ENCODE data around the gene KCNQ4. TPM values are rescaled to one million over a fixed set of nuclear protein-coding genes. Genes with fewer than 3 reads are reported as not detected.

The KCNQ4 gene
- total RNA-seq, 1 experiment from 2014 or later = 0.81 TPM

DNA sequence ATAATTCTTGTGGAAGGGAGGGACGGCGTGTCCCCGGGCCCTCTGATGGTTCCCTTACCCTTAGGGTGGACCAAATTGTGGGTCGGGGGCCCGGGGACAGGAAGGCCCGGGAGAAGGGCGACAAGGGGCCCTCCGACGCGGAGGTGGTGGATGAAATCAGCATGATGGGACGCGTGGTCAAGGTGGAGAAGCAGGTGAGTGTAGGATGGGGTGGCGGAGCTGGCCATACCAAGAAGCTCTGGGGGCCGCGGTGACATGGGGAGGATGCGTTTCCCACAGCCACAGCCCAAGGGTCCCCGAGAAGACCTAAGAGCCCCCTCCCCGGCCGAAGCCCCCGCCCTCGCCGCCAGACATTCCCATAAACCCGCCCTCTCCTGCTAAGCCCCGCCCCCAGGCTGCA, 54.0 kb downstream of the KCNQ4 start:
- Histone ChIP-seq H3K36me3 (ENCODE audit: low read depth) (no peaks in the 10 kb centered on the region), H3K27ac (no peak overlapping the region), H3F3A (ENCODE audit: insufficient read depth, low read depth) (no peaks in the 10 kb centered on the region), H3K79me2 (ENCODE audit: low read depth) (no peaks in the 10 kb centered on the region), H3K27me3 (ENCODE audit: insufficient read depth, low read depth) (no peaks in the 10 kb centered on the region), H3K9me2 (ENCODE audit: insufficient read depth) (no peaks in the 10 kb centered on the region), H3K4me3 (no peak overlapping the region), H3K4me2 (no peak overlapping the region), H4K20me1 (ENCODE audit: insufficient read depth) (no peaks in the 10 kb centered on the region), H3K4me1 (replicated peaks; ENCODE audit: insufficient read depth) (no peaks in the 10 kb centered on the region; the same call in 1 of the 2 replicates), H2AFZ (no peak overlapping the region), H3K9me3 (ENCODE audit: insufficient read depth, low read depth) (no peaks in the 10 kb centered on the region)
- TF ChIP-seq CTCF (conservative IDR thresholded peaks at IDR 0.05) = no peak
- no peak for TF ChIP-seq EZH2 (IDR thresholded peaks at IDR 0.05; ENCODE audit: low read depth)
- POLR2A ChIA-PET (ENCODE audit: unreplicated experiment) = no interaction called here
- CTCF ChIA-PET = interaction anchor here (0.7 kb wide), 1 partner anchor 97 kb away, joined by 9 read pairs; no protein-coding TSS in a partner anchor
- no peak for DNase-seq
- intact Hi-C loops (cut with micrococcal nuclease; ENCODE audit: unreplicated experiment) = no loop called here
- no TSS peak for BruUV-seq (replicated peaks)

DNA sequence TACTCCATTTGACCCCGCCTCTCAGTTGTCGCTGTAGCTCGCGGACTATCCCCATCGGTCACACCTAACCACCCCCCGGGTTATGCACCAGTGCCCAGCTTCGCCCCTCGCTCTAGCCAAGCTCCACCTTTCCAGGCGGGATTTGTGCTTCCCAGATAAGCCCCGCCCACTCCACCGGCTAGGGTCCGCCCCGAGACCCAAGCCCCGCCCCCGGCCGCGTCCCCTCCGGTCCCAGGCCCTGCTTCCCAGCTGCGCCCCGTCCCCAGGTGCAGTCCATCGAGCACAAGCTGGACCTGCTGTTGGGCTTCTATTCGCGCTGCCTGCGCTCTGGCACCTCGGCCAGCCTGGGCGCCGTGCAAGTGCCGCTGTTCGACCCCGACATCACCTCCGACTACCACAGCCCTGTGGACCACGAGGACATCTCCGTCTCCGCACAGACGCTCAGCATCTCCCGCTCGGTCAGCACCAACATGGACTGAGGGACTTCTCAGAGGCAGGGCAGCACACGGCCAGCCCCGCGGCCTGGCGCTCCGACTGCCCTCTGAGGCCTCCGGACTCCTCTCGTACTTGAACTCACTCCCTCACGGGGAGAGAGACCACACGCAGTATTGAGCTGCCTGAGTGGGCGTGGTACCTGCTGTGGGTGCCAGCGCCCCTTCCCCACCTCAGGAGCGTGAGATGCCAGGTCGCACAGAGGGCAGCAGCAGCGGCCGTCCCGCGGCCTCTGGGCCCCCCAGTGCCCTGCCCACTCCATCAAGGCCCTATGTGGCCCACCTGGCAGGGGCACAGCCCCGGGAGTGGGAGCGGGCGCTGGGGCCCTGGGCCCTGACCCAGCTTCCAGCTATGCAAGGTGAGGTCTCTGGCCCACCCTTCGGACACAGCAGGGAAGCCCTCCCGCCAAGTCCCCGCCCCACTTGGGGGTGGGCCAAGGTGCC, 54.7 kb downstream of the KCNQ4 start:
- H3K36me3 ChIP-seq (ENCODE audit: low read depth) = no peaks in the 10 kb centered on the region
- CTCF ChIA-PET = no interaction called here
- H3K79me2 ChIP-seq (ENCODE audit: low read depth) = no peaks in the 10 kb centered on the region
- H4K20me1 ChIP-seq (ENCODE audit: insufficient read depth) = no peaks in the 10 kb centered on the region
- TF ChIP-seq CTCF (conservative IDR thresholded peaks at IDR 0.05) (no peak), EZH2 (IDR thresholded peaks at IDR 0.05; ENCODE audit: low read depth) (no peak)
- intact Hi-C loops (cut with micrococcal nuclease; ENCODE audit: unreplicated experiment) = no loop called here
- no peaks in the 10 kb centered on the region; the same call in 1 of the 2 replicates for H3K4me1 ChIP-seq (replicated peaks; ENCODE audit: insufficient read depth)
- no peaks in the 10 kb centered on the region for H3K9me2 ChIP-seq (ENCODE audit: insufficient read depth)
- H3K4me3 ChIP-seq = no peak overlapping the region
- H3K4me2 ChIP-seq = no peak overlapping the region
- POLR2A ChIA-PET (ENCODE audit: unreplicated experiment) = no interaction called here
- no TSS peak for BruUV-seq (replicated peaks)
- H3K27ac ChIP-seq = no peak overlapping the region
- no peaks in the 10 kb centered on the region for H3F3A ChIP-seq (ENCODE audit: insufficient read depth, low read depth)
- H3K9me3 ChIP-seq (ENCODE audit: insufficient read depth, low read depth) = no peaks in the 10 kb centered on the region
- DNase-seq = no peak
- H3K27me3 ChIP-seq (ENCODE audit: insufficient read depth, low read depth) = no peaks in the 10 kb centered on the region
- H2AFZ ChIP-seq = no peak overlapping the region

DNA sequence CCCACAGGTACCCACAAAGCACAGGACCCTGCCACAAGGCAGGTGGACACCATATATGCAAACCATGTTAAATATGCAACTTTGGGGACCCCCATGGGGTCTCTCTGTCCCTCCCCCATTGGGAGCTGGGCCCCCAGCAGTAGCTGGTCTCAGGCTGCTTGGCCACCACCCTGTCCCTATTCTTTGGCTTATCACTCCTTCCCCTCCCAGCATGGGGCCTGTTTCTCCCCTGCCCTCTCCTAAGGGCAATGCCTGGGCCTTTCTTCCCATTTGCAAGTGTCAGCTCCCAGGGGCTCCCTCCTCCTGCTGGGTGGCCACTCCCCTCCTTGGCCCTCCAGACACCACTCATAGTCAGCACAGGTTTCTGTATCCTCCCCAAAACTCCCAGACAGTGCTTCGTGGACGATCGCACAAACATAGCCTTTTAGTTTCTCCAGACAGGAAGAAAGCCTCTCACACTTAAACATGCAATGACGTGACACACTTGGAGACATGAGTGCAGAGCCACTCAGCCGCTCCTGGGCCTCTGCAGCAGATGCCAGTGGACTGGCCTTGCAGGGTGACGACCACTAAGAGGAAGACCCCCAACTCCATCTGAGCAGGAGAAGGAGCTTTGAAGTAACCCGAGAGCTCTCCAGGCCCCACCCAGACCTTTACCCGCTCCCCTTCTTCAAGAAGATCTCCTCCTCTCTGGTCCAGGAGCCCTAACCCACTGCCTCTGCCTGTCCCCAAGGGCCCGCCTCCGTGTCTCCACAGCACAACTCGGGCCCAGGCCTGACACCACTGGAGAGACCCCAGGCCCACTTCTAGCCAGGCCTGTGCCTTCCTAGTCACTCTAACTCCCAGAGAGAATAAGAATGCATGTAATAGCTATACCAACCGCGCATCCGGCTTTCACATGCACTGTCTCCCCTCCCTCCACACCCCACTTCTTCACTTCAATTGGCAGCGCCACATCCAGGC, 55.7 kb downstream of the KCNQ4 start:
- ChIA-PET POLR2A (ENCODE audit: unreplicated experiment) (no interaction called here), CTCF (no interaction called here)
- Histone ChIP-seq H3K4me2 (no peak overlapping the region), H3K27ac (no peak overlapping the region), H3K4me3 (no peak overlapping the region), H3K36me3 (ENCODE audit: low read depth) (no peaks in the 10 kb centered on the region), H3K4me1 (replicated peaks; ENCODE audit: insufficient read depth) (no peaks in the 10 kb centered on the region; the same call in 1 of the 2 replicates), H4K20me1 (ENCODE audit: insufficient read depth) (no peaks in the 10 kb centered on the region), H3F3A (ENCODE audit: insufficient read depth, low read depth) (no peaks in the 10 kb centered on the region), H2AFZ (no peak overlapping the region), H3K27me3 (ENCODE audit: insufficient read depth, low read depth) (no peaks in the 10 kb centered on the region), H3K9me3 (ENCODE audit: insufficient read depth, low read depth) (no peaks in the 10 kb centered on the region), H3K79me2 (ENCODE audit: low read depth) (no peaks in the 10 kb centered on the region), H3K9me2 (ENCODE audit: insufficient read depth) (no peaks in the 10 kb centered on the region)
- intact Hi-C loops (cut with micrococcal nuclease; ENCODE audit: unreplicated experiment) = no loop called here
- no TSS peak for BruUV-seq (replicated peaks)
- TF ChIP-seq EZH2 (IDR thresholded peaks at IDR 0.05; ENCODE audit: low read depth) (no peak), CTCF (conservative IDR thresholded peaks at IDR 0.05) (no peak)
- DNase-seq = no peak

Data from PC-9 (cell line).